ENCODE measurements around the gene BIRC6.

BIRC6 gene

DNA sequence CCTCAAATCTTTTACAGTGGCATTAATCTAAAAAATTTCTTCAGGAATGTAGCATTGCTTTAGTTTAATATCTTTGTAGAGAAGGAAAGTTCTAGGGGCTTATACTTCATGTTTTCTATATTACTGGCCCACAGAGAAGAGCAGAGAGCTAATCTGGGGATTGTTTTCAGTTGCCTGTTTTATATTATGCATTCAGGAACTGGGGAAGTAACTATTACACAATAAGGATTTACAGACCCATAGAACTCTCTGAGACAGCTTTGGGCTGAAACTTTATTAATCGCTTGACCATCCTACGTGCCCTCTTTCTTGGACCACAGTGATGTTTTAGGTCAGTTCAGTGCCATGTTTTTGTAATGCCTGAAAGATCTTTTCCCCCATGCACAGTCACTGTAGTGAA is 29.9 kb downstream of the BIRC6 start:
- Histone ChIP-seq H4K20me1 (ENCODE audit: low read depth, low read length) (peaks cover 6% of the 10 kb centered on the region), H3K9me2 (replicated peaks; ENCODE audit: insufficient read depth, low read length) (no peaks in the 10 kb centered on the region), H3F3A (ENCODE audit: insufficient read depth) (peaks cover 7% of the 10 kb centered on the region; the same call in 1 of the 2 replicates), H3K4me2 (ENCODE audit: low read depth, low read length, poor library complexity, severe bottlenecking) (no peak overlapping the region), H3K27me3 (ENCODE audit: low read length) (no peaks in the 10 kb centered on the region), H3K27ac (ENCODE audit: low read depth, low read length) (no peak overlapping the region), H3K9ac (ENCODE audit: low read length) (no peak overlapping the region), H3K79me2 (ENCODE audit: insufficient read depth, low read length) (peaks cover 45% of the 10 kb centered on the region), H2AFZ (ENCODE audit: low read depth, low read length, severe bottlenecking) (no peak overlapping the region), H3K36me3 (ENCODE audit: low read length) (peaks cover 28% of the 10 kb centered on the region), H3K4me3 (ENCODE audit: insufficient read depth, low read length, poor library complexity, severe bottlenecking) (no peak overlapping the region), H3K9me3 (ENCODE audit: insufficient read depth, low read length) (no peaks in the 10 kb centered on the region)
- TF ChIP-seq, protein P1, sequence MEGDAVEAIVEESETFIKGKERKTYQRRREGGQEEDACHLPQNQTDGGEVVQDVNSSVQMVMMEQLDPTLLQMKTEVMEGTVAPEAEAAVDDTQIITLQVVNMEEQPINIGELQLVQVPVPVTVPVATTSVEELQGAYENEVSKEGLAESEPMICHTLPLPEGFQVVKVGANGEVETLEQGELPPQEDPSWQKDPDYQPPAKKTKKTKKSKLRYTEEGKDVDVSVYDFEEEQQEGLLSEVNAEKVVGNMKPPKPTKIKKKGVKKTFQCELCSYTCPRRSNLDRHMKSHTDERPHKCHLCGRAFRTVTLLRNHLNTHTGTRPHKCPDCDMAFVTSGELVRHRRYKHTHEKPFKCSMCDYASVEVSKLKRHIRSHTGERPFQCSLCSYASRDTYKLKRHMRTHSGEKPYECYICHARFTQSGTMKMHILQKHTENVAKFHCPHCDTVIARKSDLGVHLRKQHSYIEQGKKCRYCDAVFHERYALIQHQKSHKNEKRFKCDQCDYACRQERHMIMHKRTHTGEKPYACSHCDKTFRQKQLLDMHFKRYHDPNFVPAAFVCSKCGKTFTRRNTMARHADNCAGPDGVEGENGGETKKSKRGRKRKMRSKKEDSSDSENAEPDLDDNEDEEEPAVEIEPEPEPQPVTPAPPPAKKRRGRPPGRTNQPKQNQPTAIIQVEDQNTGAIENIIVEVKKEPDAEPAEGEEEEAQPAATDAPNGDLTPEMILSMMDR (IDR thresholded peaks at IDR 0.05; ENCODE audit: insufficient read depth, low read length, poor library complexity, severe bottlenecking) = no peak
- TF ChIP-seq EZH2phosphoT487 (conservative IDR thresholded peaks at IDR 0.05; ENCODE audit: low read length) = no peak

DNA sequence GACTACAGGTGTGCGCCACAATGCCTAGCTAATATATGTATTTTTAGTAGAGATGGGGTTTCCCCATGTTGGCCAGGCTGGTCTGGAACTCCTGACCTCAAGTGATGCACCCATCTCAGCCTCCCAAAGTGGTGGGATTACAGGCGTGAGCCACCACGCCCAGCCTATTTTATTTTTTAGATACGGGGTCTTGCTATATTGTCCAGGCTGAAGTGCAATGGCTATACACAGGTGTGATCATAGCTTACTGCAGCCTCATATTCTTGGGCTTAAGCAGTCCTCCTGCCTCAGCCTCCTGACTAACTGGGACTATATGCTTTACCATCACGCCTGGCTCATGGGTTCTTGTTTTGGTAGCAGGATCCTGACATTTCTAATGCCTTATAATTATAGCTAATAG is 42.4 kb downstream of the BIRC6 start:
- H3K4me3 ChIP-seq (ENCODE audit: insufficient read depth, low read length, poor library complexity, severe bottlenecking) = no peak overlapping the region
- H3F3A ChIP-seq (ENCODE audit: insufficient read depth) = peaks cover 22% of the 10 kb centered on the region; the same call in 1 of the 2 replicates
- TF ChIP-seq EZH2phosphoT487 (conservative IDR thresholded peaks at IDR 0.05; ENCODE audit: low read length) = no peak
- TF ChIP-seq, protein P1 (IDR thresholded peaks at IDR 0.05; ENCODE audit: insufficient read depth, low read length, poor library complexity, severe bottlenecking) = no peak
- H3K9me3 ChIP-seq (ENCODE audit: insufficient read depth, low read length) = no peaks in the 10 kb centered on the region
- no peak overlapping the region for H3K4me2 ChIP-seq (ENCODE audit: low read depth, low read length, poor library complexity, severe bottlenecking)
- H3K79me2 ChIP-seq (ENCODE audit: insufficient read depth, low read length) = peaks cover 10% of the 10 kb centered on the region; the same call in 1 of the 2 replicates
- H4K20me1 ChIP-seq (ENCODE audit: low read depth, low read length) = peaks cover 6% of the 10 kb centered on the region; the same call in 1 of the 2 replicates
- H3K36me3 ChIP-seq (ENCODE audit: low read length) = peaks cover 44% of the 10 kb centered on the region
- H3K9ac ChIP-seq (ENCODE audit: low read length) = no peak overlapping the region
- H2AFZ ChIP-seq (ENCODE audit: low read depth, low read length, severe bottlenecking) = no peak overlapping the region
- H3K27me3 ChIP-seq (ENCODE audit: low read length) = no peaks in the 10 kb centered on the region
- H3K9me2 ChIP-seq (replicated peaks; ENCODE audit: insufficient read depth, low read length) = no peaks in the 10 kb centered on the region
- no peak overlapping the region for H3K27ac ChIP-seq (ENCODE audit: low read depth, low read length)

DNA sequence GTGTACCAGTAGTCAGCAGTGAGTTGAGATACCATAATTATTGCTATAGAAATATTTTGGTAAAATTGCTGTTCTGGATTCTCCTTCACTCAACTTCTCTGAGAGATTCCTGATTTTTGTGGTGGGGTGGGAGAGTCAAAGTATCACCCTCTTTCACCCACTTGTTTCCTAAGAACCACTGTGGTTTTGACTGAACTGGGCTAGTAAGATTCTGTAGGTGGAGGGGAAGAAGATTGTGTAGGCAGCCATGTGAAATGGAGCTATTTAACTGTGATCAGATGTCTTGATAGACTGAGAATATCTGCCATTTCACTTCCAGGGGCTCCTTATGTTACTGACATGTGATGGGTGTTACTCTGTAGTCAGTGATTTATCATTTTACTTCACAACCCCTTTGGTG is 45.3 kb downstream of the BIRC6 start:
- H4K20me1 ChIP-seq (ENCODE audit: low read depth, low read length) = peaks cover 5% of the 10 kb centered on the region; the same call in 1 of the 2 replicates
- no peaks in the 10 kb centered on the region for H3K27me3 ChIP-seq (ENCODE audit: low read length)
- H3K36me3 ChIP-seq (ENCODE audit: low read length) = peaks cover 50% of the 10 kb centered on the region

More for the DNA sequence above, 45.3 kb downstream of the BIRC6 start:
- Histone ChIP-seq H3K4me3 (ENCODE audit: insufficient read depth, low read length, poor library complexity, severe bottlenecking) (no peak overlapping the region), H3K4me2 (ENCODE audit: low read depth, low read length, poor library complexity, severe bottlenecking) (no peak overlapping the region), H3F3A (ENCODE audit: insufficient read depth) (peaks cover 22% of the 10 kb centered on the region; the same call in 1 of the 2 replicates), H2AFZ (ENCODE audit: low read depth, low read length, severe bottlenecking) (no peak overlapping the region), H3K9ac (ENCODE audit: low read length) (no peak overlapping the region), H3K27ac (ENCODE audit: low read depth, low read length) (no peak overlapping the region), H3K9me3 (ENCODE audit: insufficient read depth, low read length) (no peaks in the 10 kb centered on the region), H3K79me2 (ENCODE audit: insufficient read depth, low read length) (0 out of 2 replicates have a peak, but pooled peaks cover 6% of the 10 kb centered on the region), H3K9me2 (replicated peaks; ENCODE audit: insufficient read depth, low read length) (no peaks in the 10 kb centered on the region)
- TF ChIP-seq, protein P1 (IDR thresholded peaks at IDR 0.05; ENCODE audit: insufficient read depth, low read length, poor library complexity, severe bottlenecking) = no peak
- TF ChIP-seq EZH2phosphoT487 (conservative IDR thresholded peaks at IDR 0.05; ENCODE audit: low read length) = no peak
